GM06990 (cell line): ENCODE measurements around the gene MYO18A.
"Not testable (repeated sequence)": the region's sequence is repeated elsewhere in the genome, so short reads cannot be mapped to it uniquely, and the experiment has no call there.

Experiments
- DNase-seq: peaks from one replicate; pipeline ENCODE4 v3.0.0-alpha.2; 2011; ENCODE audit not compliant: insufficient read length; ENCODE audit errors: extremely low read depth
- H3K27me3 ChIP-seq: replicated peaks from 2 replicates; pipeline ENCODE4 v1.6.0; 2011; ENCODE audit warnings: low read length; ENCODE audit not compliant: control insufficient read depth, insufficient read depth
- H3K36me3 ChIP-seq: 2 replicates; pipeline ENCODE4 v1.5.1; 2011; ENCODE audit warnings: low read length; ENCODE audit not compliant: control insufficient read depth, insufficient read depth
- H3K4me3 ChIP-seq: replicated peaks from 2 replicates; pipeline ENCODE4 v1.5.1; 2011; ENCODE audit warnings: low read depth, mild to moderate bottlenecking, control low read depth, low read length
- CTCF ChIP-seq: IDR thresholded peaks from 2 replicates; pipeline ENCODE4 v1.5.1; 2011; ENCODE audit warnings: low read length, control low read depth, mild to moderate bottlenecking, inconsistent platforms; ENCODE audit not compliant: insufficient read depth, poor library complexity, severe bottlenecking

The MYO18A gene

DNA sequence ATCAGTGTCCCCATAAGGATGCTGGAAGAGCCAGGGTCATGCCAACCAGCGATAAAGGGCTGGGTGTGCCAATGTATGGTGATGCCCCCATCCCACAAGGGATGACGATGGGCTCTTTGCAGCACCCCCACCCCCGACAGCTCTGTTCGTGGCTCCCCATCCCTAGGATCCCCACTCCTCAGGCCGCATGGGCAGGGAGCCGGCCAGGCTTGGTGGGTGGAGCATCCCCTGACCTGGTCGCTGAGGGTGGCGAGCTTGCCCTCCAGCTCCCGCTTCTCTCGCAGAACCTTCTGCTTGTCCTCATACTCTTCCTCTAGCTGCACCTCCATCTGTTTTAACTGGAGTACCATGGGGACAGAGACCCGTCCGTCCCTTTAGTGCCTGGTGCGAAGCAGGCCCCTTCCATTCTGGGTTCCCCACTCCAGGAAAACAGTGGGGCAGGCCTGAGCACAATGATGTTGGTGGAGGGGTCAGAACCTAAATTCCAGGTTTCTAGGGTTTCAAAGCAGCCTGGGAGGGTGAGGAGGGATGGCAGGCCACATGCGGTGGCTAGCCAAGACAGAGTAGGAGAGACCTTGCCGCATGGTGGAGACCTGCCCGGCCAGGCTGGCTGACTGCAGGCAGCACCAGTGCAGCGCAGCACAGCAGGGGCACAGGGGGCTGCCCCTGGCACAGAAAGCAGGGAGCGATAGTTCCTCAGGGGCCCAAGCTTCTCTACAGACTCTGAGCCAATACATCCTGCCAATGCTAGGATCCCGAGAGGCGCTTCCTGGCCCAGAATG, 86.9 kb downstream of the MYO18A start:
- peaks cover 46% of the 10 kb centered on the region for H3K36me3 ChIP-seq
- TF ChIP-seq CTCF, result no peak
- no peak for DNase-seq
- H3K4me3 ChIP-seq, result no peak overlapping the region
- H3K27me3 ChIP-seq, result no peaks in the 10 kb centered on the region

DNA sequence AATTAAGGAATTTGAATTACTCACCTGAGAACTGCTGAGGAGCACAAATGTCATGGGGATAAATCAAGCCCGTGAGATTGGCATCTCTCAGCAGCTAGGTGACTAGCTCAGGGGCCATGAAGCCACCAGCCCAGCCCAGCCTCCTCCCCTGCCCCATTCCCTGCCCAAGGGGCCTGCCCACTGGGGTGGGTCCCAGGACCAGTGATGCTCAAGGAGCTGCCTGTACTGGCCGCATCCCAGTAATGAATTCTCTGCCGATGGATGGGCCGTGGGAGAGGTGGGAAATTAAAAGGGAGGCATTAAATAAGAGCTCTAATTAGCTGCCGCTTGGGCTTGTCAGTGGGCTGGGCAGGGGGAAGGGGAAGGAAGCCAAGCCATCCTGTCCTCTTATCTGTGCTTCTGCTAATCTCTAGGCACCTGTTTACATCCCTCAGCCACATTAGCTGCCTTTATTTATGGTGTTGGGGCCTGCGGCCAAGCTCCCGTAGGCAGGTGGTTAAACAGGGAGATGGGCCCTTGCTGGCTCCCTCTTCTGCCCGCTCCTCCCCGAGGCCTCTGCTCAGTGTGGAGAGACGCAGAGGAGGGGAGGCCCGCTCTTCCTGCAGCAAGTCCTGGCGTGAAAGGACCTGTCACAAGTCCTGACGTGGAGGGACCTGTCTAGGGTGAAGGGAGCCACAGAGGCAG, 88.5 kb downstream of the MYO18A start:
- peaks cover 36% of the 10 kb centered on the region for H3K36me3 ChIP-seq
- no peak for TF ChIP-seq CTCF
- no peak for DNase-seq
- H3K4me3 ChIP-seq, result no peak overlapping the region
- H3K27me3 ChIP-seq, result no peaks in the 10 kb centered on the region

GRCh38 chr17:29090750-29091605, 89.2 kb downstream of the MYO18A start:
- peaks cover 36% of the 10 kb centered on the region for H3K36me3 ChIP-seq
- no peaks in the 10 kb centered on the region for H3K27me3 ChIP-seq
- no peak for TF ChIP-seq CTCF
- H3K4me3 ChIP-seq, result no peak overlapping the region
- no peak for DNase-seq

DNA sequence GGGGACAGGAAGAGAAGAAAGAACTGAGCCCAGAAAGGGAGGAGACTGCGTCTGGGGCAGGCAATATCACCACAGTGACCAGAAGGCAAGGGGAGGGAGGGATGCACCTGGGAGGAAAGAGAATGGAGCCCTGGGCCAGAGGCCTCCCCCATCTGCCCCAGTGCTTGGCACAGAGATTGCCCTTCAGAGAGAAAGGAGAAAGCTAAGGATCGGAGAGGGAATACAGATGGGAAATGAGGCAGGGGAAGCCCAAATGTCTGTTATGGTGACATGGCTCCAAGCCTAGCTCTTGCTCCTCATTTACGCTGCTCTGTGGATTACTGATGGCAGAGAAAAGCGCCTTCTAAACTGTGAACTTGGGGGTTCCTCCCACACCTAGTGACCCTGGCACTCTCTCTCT, 90.1 kb downstream of the MYO18A start:
- DNase-seq, result no peak
- H3K36me3 ChIP-seq, result peaks cover 35% of the 10 kb centered on the region
- H3K4me3 ChIP-seq, result no peak overlapping the region
- no peaks in the 10 kb centered on the region for H3K27me3 ChIP-seq
- TF ChIP-seq CTCF, result no peak

DNA sequence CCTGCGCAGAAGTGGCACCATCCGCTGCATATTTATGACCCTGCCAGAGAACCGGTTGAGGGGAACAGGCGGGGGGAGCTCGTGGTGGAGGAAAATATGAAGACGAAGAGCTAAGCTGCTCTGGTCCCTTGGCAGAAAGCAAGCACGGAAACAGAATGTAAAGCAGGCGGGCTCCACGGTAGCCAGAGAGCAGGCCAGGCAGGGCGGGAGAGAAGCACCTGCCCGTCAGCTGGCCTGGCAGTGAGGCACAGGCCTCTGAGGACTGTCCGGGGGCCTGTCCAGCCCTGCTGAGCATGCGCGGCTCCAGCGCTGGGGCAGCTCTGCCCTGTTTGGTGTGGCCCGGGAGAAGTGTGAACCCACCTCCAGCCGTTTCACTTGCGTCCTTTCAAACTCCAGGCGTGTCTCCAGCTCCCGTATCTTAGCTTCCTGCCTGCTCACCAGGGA, 90.6 kb downstream of the MYO18A start:
- Histone ChIP-seq H3K27me3 (no peaks in the 10 kb centered on the region), H3K36me3 (peaks cover 33% of the 10 kb centered on the region), H3K4me3 (no peak overlapping the region)
- no peak for DNase-seq
- TF ChIP-seq CTCF, result no peak

DNA sequence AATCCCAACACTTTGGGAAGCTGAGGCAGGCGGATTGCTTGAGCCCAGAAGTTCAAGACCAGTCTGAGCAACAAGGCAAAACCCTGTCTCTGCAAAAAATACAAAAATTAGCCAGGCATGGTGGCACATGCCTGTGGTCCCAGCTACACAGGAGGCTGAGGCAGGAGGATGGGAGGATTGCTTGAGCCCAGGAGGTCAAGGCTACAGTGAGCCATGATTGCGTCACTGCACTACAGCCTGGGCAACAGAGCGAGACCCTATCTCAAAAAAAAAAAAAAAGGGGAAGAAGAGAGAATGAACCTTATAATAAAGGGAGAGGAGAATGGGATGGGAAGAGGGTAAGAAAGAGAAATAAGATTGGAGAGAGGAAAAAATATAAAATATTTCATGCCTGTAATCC, 91.4 kb downstream of the MYO18A start:
- peaks cover 29% of the 10 kb centered on the region for H3K36me3 ChIP-seq
- H3K27me3 ChIP-seq, DNase-seq, H3K4me3 ChIP-seq: not testable (repeated sequence)
